Natural killer cell treated with Interleukin-12 subunit alpha and Interleukin-12 subunit beta and Interleukin-15 and Interleukin-18, amount 100 ng/mL, for 72 hours (primary cell): ENCODE results near the gene RAB15. TPM values are rescaled to one million over a fixed set of nuclear protein-coding genes. Genes with fewer than 3 reads are reported as not detected.

Source experiments
- ATAC-seq, 2 donors: fragments of 150-1000 bp; cut with Tn5 transposase in 1 of 2; sonication (Bioruptor Pico), chemical (Tn5 transposase) in 1 of 2; 2 replicates each; pipeline ENCODE4 v1.10.0; 2021
- DNase-seq: peaks from one replicate; pipeline ENCODE4 v3.0.0; 2022; ENCODE audit warnings: low spot score
- H3K27ac Mint-ChIP-seq, 2 donors: 1 replicate in 1 of 2; 2 replicates in 1 of 2; pipeline ENCODE4 v1.8.0; 2022; ENCODE audit warnings: mixed read lengths in 2 of 2, mild to moderate bottlenecking in 1 of 2, moderate library complexity in 1 of 2
- H3K27me3 Mint-ChIP-seq, 2 donors: 1 replicate in 1 of 2; 2 replicates in 1 of 2; pipeline ENCODE4 v1.8.0; 2022; ENCODE audit warnings: mixed read lengths in 2 of 2
- H3K36me3 Mint-ChIP-seq: one replicate; pipeline ENCODE4 v1.8.0; 2022; ENCODE audit warnings: mixed read lengths
- H3K4me1 Mint-ChIP-seq, 2 donors: 1 replicate in 1 of 2; 2 replicates in 1 of 2; pipeline ENCODE4 v1.8.0; 2022; ENCODE audit warnings: low read depth in 2 of 2, mixed read lengths in 2 of 2, mild to moderate bottlenecking in 1 of 2
- H3K4me3 Mint-ChIP-seq: one replicate; pipeline ENCODE4 v1.8.0; 2022; ENCODE audit warnings: mixed read lengths
- H3K9me3 Mint-ChIP-seq: 2 replicates; pipeline ENCODE4 v1.8.0; 2022; ENCODE audit warnings: mixed read lengths
- total RNA-seq, 2 donors: library from RNA; stranded (reverse); gene quantifications; one replicate each; pipeline ENCODE4 v1.2.3, GENCODE V29; 2022

RAB15 gene
- total RNA-seq, 2 donors from 2014 or later: 1.8 to 2.1 TPM

GRCh38 chr14:64998455-64998931, 26.4 kb upstream of the RAB15 start:
- ATAC-seq: no peak
- Mint-ChIP-seq H3K36me3 (no peaks in the 10 kb centered on the region), H3K4me3 (no peak overlapping the region), H3K27me3 (no peaks in the 10 kb centered on the region), H3K4me1 (peaks cover 7 to 16% of the 10 kb centered on the region in 2 donors), H3K27ac (no peak overlapping the region), H3K9me3 (no peaks in the 10 kb centered on the region)
- no peak for DNase-seq

- H3K36me3 Mint-ChIP-seq: no peaks in the 10 kb centered on the region
- peaks cover 9 to 10% of the 10 kb centered on the region in 2 donors for H3K4me1 Mint-ChIP-seq
- no peaks in the 10 kb centered on the region for H3K27me3 Mint-ChIP-seq
- DNase-seq: no peak
- no peaks in the 10 kb centered on the region for H3K9me3 Mint-ChIP-seq
- H3K4me3 Mint-ChIP-seq: peak overlapping the region; percentile 64
- peak in 1 of 2 donors; percentile 75 for ATAC-seq
- H3K27ac Mint-ChIP-seq: peak overlapping the region in 1 of 2 donors; percentile 48
Observed at GRCh38 chr14:64997108-64997794, 25.1 kb upstream of the RAB15 start.

- H3K4me1 Mint-ChIP-seq: peaks cover 18 to 23% of the 10 kb centered on the region in 2 donors
- H3K36me3 Mint-ChIP-seq: no peaks in the 10 kb centered on the region
- no peaks in the 10 kb centered on the region for H3K27me3 Mint-ChIP-seq
- ATAC-seq (no peak), DNase-seq (no peak)
- no peak overlapping the region for H3K4me3 Mint-ChIP-seq
- no peaks in the 10 kb centered on the region for H3K9me3 Mint-ChIP-seq
- no peak overlapping the region for H3K27ac Mint-ChIP-seq
Observed at GRCh38 chr14:64995291-64995690, 23.2 kb upstream of the RAB15 start.

- no peaks in the 10 kb centered on the region for H3K36me3 Mint-ChIP-seq
- H3K4me3 Mint-ChIP-seq: no peak overlapping the region
- H3K4me1 Mint-ChIP-seq: peaks cover 24 to 31% of the 10 kb centered on the region in 2 donors
- H3K27ac Mint-ChIP-seq: no peak overlapping the region
- H3K9me3 Mint-ChIP-seq: no peaks in the 10 kb centered on the region
- DNase-seq: no peak
- no peaks in the 10 kb centered on the region for H3K27me3 Mint-ChIP-seq
- ATAC-seq: no peak
Observed at GRCh38 chr14:64994540-64994939, 22.4 kb upstream of the RAB15 start.

- H3K27ac Mint-ChIP-seq: peak overlapping the region; percentile 44 to 84
- ATAC-seq (no peak), DNase-seq (no peak)
- H3K9me3 Mint-ChIP-seq: no peaks in the 10 kb centered on the region
- H3K36me3 Mint-ChIP-seq: no peaks in the 10 kb centered on the region
- H3K4me1 Mint-ChIP-seq: peaks cover 29 to 36% of the 10 kb centered on the region in 2 donors
- H3K27me3 Mint-ChIP-seq: no peaks in the 10 kb centered on the region
- H3K4me3 Mint-ChIP-seq: peak overlapping the region; percentile 19
Observed at GRCh38 chr14:64993266-64993930, 21.3 kb upstream of the RAB15 start.

- H3K9me3 Mint-ChIP-seq: no peaks in the 10 kb centered on the region
- no peaks in the 10 kb centered on the region for H3K36me3 Mint-ChIP-seq
- peaks cover 31 to 37% of the 10 kb centered on the region in 2 donors for H3K4me1 Mint-ChIP-seq
- no peaks in the 10 kb centered on the region for H3K27me3 Mint-ChIP-seq
- ATAC-seq: peak; percentile 69 to 81
- peak overlapping the region; percentile 23 for H3K4me3 Mint-ChIP-seq
- no peak for DNase-seq
- H3K27ac Mint-ChIP-seq: peak overlapping the region; percentile 36 to 44
Observed at GRCh38 chr14:64992328-64992885, 20.3 kb upstream of the RAB15 start.

GRCh38 chr14:64990939-64991338, 18.8 kb upstream of the RAB15 start:
- no peak for DNase-seq
- Mint-ChIP-seq H3K4me3 (peak overlapping the region; percentile 46), H3K27ac (peak overlapping the region; percentile 44 to 58), H3K27me3 (no peaks in the 10 kb centered on the region), H3K4me1 (peaks cover 34 to 43% of the 10 kb centered on the region in 2 donors), H3K9me3 (no peaks in the 10 kb centered on the region), H3K36me3 (no peaks in the 10 kb centered on the region)
- no peak for ATAC-seq

- Mint-ChIP-seq H3K27me3 (no peaks in the 10 kb centered on the region), H3K27ac (peak overlapping the region in 1 of 2 donors; percentile 27), H3K9me3 (no peaks in the 10 kb centered on the region), H3K4me3 (peak overlapping the region; percentile 56), H3K4me1 (peaks cover 36 to 44% of the 10 kb centered on the region in 2 donors), H3K36me3 (no peaks in the 10 kb centered on the region)
- no peak for ATAC-seq
- no peak for DNase-seq
Observed at GRCh38 chr14:64990296-64990695, 18.2 kb upstream of the RAB15 start.

- ATAC-seq: no peak
- H3K27me3 Mint-ChIP-seq: peaks cover 5 to 6% of the 10 kb centered on the region in 2 donors
- H3K27ac Mint-ChIP-seq: peak overlapping the region; percentile 89 to 95
- H3K4me1 Mint-ChIP-seq: peaks cover 38 to 53% of the 10 kb centered on the region in 2 donors
- no peaks in the 10 kb centered on the region for H3K9me3 Mint-ChIP-seq
- no peaks in the 10 kb centered on the region for H3K36me3 Mint-ChIP-seq
- DNase-seq: no peak
- peak overlapping the region; percentile 94 for H3K4me3 Mint-ChIP-seq
Observed at GRCh38 chr14:64987438-64987767, 15.3 kb upstream of the RAB15 start.

- Mint-ChIP-seq H3K9me3 (no peaks in the 10 kb centered on the region), H3K27ac (peak within 1 kb of the TSS; percentile 89 to 95), H3K36me3 (no peaks in the 10 kb centered on the region), H3K4me3 (peak within 1 kb of the TSS; percentile 94), H3K27me3 (peaks cover 8% of the 10 kb centered on the region in 2 donors), H3K4me1 (peaks cover 36 to 48% of the 10 kb centered on the region in 2 donors)
- ATAC-seq: peak; percentile 98 to 99
- peak; percentile 94 for DNase-seq
Observed at GRCh38 chr14:64986648-64987437, 14.7 kb upstream of the RAB15 start, which contains the start of gene FNTB. Gene FNTB, plus strand, starts transcription at chr14:64986895. Its CDS starts 59 bp downstream, at chr14:64986954.

- Mint-ChIP-seq H3K27me3 (peaks cover 8% of the 10 kb centered on the region in 2 donors), H3K36me3 (no peaks in the 10 kb centered on the region), H3K4me1 (peaks cover 19 to 27% of the 10 kb centered on the region in 2 donors), H3K9me3 (no peaks in the 10 kb centered on the region), H3K27ac (no peak overlapping the region), H3K4me3 (peak overlapping the region; percentile 69)
- ATAC-seq (no peak), DNase-seq (no peak)
Observed at GRCh38 chr14:64983439-64984310, 11.5 kb upstream of the RAB15 start.

- no peak overlapping the region for H3K27ac Mint-ChIP-seq
Observed at GRCh38 chr14:64979336-64980074, 7.4 kb upstream of the RAB15 start.

More at GRCh38 chr14:64979336-64980074, 7.4 kb upstream of the RAB15 start:
- Mint-ChIP-seq H3K9me3 (no peaks in the 10 kb centered on the region), H3K4me1 (peaks cover 7 to 11% of the 10 kb centered on the region in 2 donors), H3K4me3 (no peak overlapping the region), H3K36me3 (no peaks in the 10 kb centered on the region), H3K27me3 (peaks cover 8% of the 10 kb centered on the region in 2 donors)
- DNase-seq: no peak
- ATAC-seq: no peak
